Measurements from ENCODE around the gene FERD3L. TPM values are rescaled to one million over a fixed set of nuclear protein-coding genes. Genes with fewer than 3 reads are reported as not detected.

FERD3L gene
- total and polyA plus RNA-seq, 5 experiments from 2014 or later = not detected

Other genes starting within 250 kb of the FERD3L start
- not detected for gene TWIST1, start 27.8 kb downstream of the FERD3L start, total RNA-seq
- not detected for gene TWIST1, start 27.8 kb downstream of the FERD3L start, polyA plus RNA-seq